Loucy (cell line): ENCODE data around the gene NSMCE1.
"Not testable (repeated sequence)": the region's sequence is repeated elsewhere in the genome, so short reads cannot be mapped to it uniquely, and the experiment has no call there.

Experiments used
- H2AFZ ChIP-seq: fragments of 200-600 bp; sonication (generic); 2 replicates; pipeline ENCODE4 v1.6.0; 2016; ENCODE audit warnings: antibody characterized with exemption, mild to moderate bottlenecking, low read length, moderate library complexity
- H3F3A ChIP-seq: fragments of 200-600 bp; 2 replicates; pipeline ENCODE4 v1.6.0; 2016; ENCODE audit warnings: antibody characterized with exemption, low read depth, mild to moderate bottlenecking
- H3K27me3 ChIP-seq: fragments of 200-600 bp; sonication (generic); 2 replicates; pipeline ENCODE4 v1.6.1; 2014; ENCODE audit warnings: low read length, mild to moderate bottlenecking; ENCODE audit not compliant: insufficient read depth, poor library complexity, severe bottlenecking
- H3K36me3 ChIP-seq: fragments of 200-600 bp; sonication (generic); 2 replicates; pipeline ENCODE4 v1.6.1; 2016; ENCODE audit warnings: low read length; ENCODE audit not compliant: insufficient read depth
- H3K4me1 ChIP-seq: fragments of 200-600 bp; sonication (generic); 2 replicates; pipeline ENCODE4 v1.5.1; 2014; ENCODE audit warnings: low read length, mild to moderate bottlenecking; ENCODE audit not compliant: insufficient read depth, poor library complexity, severe bottlenecking
- H3K4me2 ChIP-seq: fragments of 200-600 bp; sonication (generic); 2 replicates; pipeline ENCODE4 v1.6.0; 2014; ENCODE audit warnings: antibody characterized with exemption, low read length, low read depth, mild to moderate bottlenecking; ENCODE audit not compliant: poor library complexity, severe bottlenecking
- H3K4me3 ChIP-seq: fragments of 200-600 bp; sonication (generic); 2 replicates; pipeline ENCODE4 v1.5.1; 2014; ENCODE audit warnings: low read length, mild to moderate bottlenecking, mixed read lengths; ENCODE audit not compliant: poor library complexity, severe bottlenecking
- H3K79me2 ChIP-seq: fragments of 200-600 bp; sonication (generic); 2 replicates; pipeline ENCODE4 v1.6.1; 2014; ENCODE audit warnings: low read length; ENCODE audit not compliant: insufficient read depth
- H3K9ac ChIP-seq: fragments of 200-600 bp; sonication (generic); 2 replicates; pipeline ENCODE4 v1.6.0; 2014; ENCODE audit warnings: mild to moderate bottlenecking, low read depth, low read length, moderate library complexity; ENCODE audit not compliant: poor library complexity, severe bottlenecking
- H3K9me2 ChIP-seq: fragments of 200-600 bp; sonication (generic); replicated peaks from 2 replicates; pipeline ENCODE4 v1.6.1; 2016; ENCODE audit warnings: low read depth, low read length, mixed read lengths
- H3K9me3 ChIP-seq: fragments of 200-600 bp; sonication (generic); 2 replicates; pipeline ENCODE4 v1.6.1; 2014; ENCODE audit warnings: mild to moderate bottlenecking, antibody characterized with exemption, low read length, low read depth; ENCODE audit not compliant: insufficient read depth
- H4K20me1 ChIP-seq: fragments of 200-600 bp; sonication (generic); 2 replicates; pipeline ENCODE4 v1.6.0; 2014; ENCODE audit warnings: antibody characterized with exemption, low read length, mild to moderate bottlenecking; ENCODE audit not compliant: insufficient read depth, poor library complexity, severe bottlenecking
- CTCF ChIP-seq: fragments of 200-600 bp; sonication (generic); conservative IDR thresholded peaks from 2 replicates; pipeline ENCODE4 v1.5.1; 2014; ENCODE audit warnings: mild to moderate bottlenecking, antibody characterized with exemption, low read length
- EZH2phosphoT487 ChIP-seq: fragments of 200-600 bp; IDR thresholded peaks from 2 replicates; pipeline ENCODE4 v1.6.1; 2018; ENCODE audit warnings: antibody characterized with exemption, mild to moderate bottlenecking, moderate library complexity, borderline replicate concordance

NSMCE1 gene

GRCh38 chr16:27289669-27290068 is 21.1 kb upstream of the NSMCE1 start:
- no peak overlapping the region for H3K4me2 ChIP-seq
- no peak overlapping the region for H3K9ac ChIP-seq

GRCh38 chr16:27288313-27288712 is 19.7 kb upstream of the NSMCE1 start:
- H3K79me2 ChIP-seq = not testable (repeated sequence)

More at GRCh38 chr16:27289669-27290068, 21.1 kb upstream of the NSMCE1 start:
- no peak overlapping the region for H3K4me3 ChIP-seq
- TF ChIP-seq EZH2phosphoT487 = no peak
- no peak for TF ChIP-seq CTCF
- no peaks in the 10 kb centered on the region for H3F3A ChIP-seq
- H2AFZ ChIP-seq = no peak overlapping the region
- no peaks in the 10 kb centered on the region for H3K36me3 ChIP-seq
- no peaks in the 10 kb centered on the region for H3K9me3 ChIP-seq
- peaks cover 4% of the 10 kb centered on the region for H3K4me1 ChIP-seq
- no peaks in the 10 kb centered on the region for H3K9me2 ChIP-seq
- no peaks in the 10 kb centered on the region for H3K27me3 ChIP-seq
- H3K79me2 ChIP-seq = no peaks in the 10 kb centered on the region
- H4K20me1 ChIP-seq = no peaks in the 10 kb centered on the region

GRCh38 chr16:27287887-27288286 is 19.3 kb upstream of the NSMCE1 start:
- no peaks in the 10 kb centered on the region for H3F3A ChIP-seq
- no peak overlapping the region for H3K4me3 ChIP-seq
- no peaks in the 10 kb centered on the region for H4K20me1 ChIP-seq
- H3K79me2 ChIP-seq = no peaks in the 10 kb centered on the region
- H3K9ac ChIP-seq = no peak overlapping the region
- no peak overlapping the region for H3K4me2 ChIP-seq
- H3K27me3 ChIP-seq = no peaks in the 10 kb centered on the region
- H3K9me3 ChIP-seq = no peaks in the 10 kb centered on the region
- no peaks in the 10 kb centered on the region for H3K36me3 ChIP-seq
- H3K9me2 ChIP-seq = no peaks in the 10 kb centered on the region
- TF ChIP-seq EZH2phosphoT487 (no peak), CTCF (no peak)
- no peak overlapping the region for H2AFZ ChIP-seq
- peaks cover 4% of the 10 kb centered on the region for H3K4me1 ChIP-seq

More at GRCh38 chr16:27288313-27288712, 19.7 kb upstream of the NSMCE1 start:
- not testable (repeated sequence) for H3K9me3 ChIP-seq, H3K4me2 ChIP-seq, H4K20me1 ChIP-seq, H3K4me1 ChIP-seq, H3K9me2 ChIP-seq, H2AFZ ChIP-seq, H3K36me3 ChIP-seq, H3F3A ChIP-seq, H3K4me3 ChIP-seq, H3K27me3 ChIP-seq, H3K9ac ChIP-seq

GRCh38 chr16:27287051-27287811 is 18.7 kb upstream of the NSMCE1 start:
- Histone ChIP-seq H3K36me3 (no peaks in the 10 kb centered on the region), H3K27me3 (no peaks in the 10 kb centered on the region), H3K4me1 (peaks cover 4% of the 10 kb centered on the region), H4K20me1 (no peaks in the 10 kb centered on the region), H3K9me3 (no peaks in the 10 kb centered on the region), H3F3A (no peaks in the 10 kb centered on the region), H3K79me2 (no peaks in the 10 kb centered on the region), H3K9ac (no peak overlapping the region), H3K4me3 (no peak overlapping the region), H3K9me2 (no peaks in the 10 kb centered on the region), H3K4me2 (no peak overlapping the region), H2AFZ (no peak overlapping the region)
- no peak for TF ChIP-seq EZH2phosphoT487
- TF ChIP-seq CTCF = no peak
